K562 (cell line): Measurements from ENCODE around the gene PPP1R16B. TPM values are rescaled to one million over a fixed set of nuclear protein-coding genes. Genes with fewer than 3 reads are reported as not detected.

Source experiments
- ARNT ChIP-seq, 2 experiments: fragments of 450-650 bp; IDR thresholded peaks; 2 replicates each; pipeline ENCODE4 v1.6.1; 2016; ENCODE audit warnings: mild to moderate bottlenecking in 1 of 2
- CBFA2T3 ChIP-seq: fragments of 450-650 bp; IDR thresholded peaks from 2 replicates; pipeline ENCODE4 v1.6.1; 2017
- CREM ChIP-seq: IDR thresholded peaks from 2 replicates; pipeline ENCODE4 v1.6.1; 2014; ENCODE audit warnings: antibody characterized with exemption, low read depth
- CTBP1 ChIP-seq: fragments of 450-650 bp; IDR thresholded peaks from 2 replicates; pipeline ENCODE4 v1.6.1; 2016; ENCODE audit warnings: borderline replicate concordance
- CXXC5 ChIP-seq: fragments of 250-450 bp; sonication (Bioruptor Pico); IDR thresholded peaks from 2 replicates; pipeline ENCODE4 v1.8.0; 2022; ENCODE audit warnings: inconsistent platforms, mild to moderate bottlenecking, moderate library complexity
- DMBX1 ChIP-seq: fragments of 250-450 bp; sonication (Bioruptor Pico); IDR thresholded peaks from 2 replicates; pipeline ENCODE4 v1.8.0; 2022; ENCODE audit warnings: inconsistent platforms, mild to moderate bottlenecking, moderate library complexity, borderline replicate concordance
- DPF2 ChIP-seq: fragments of 450-650 bp; IDR thresholded peaks from 2 replicates; pipeline ENCODE4 v1.6.1; 2016
- FIP1L1 ChIP-seq: fragments of 200-400 bp; formaldehyde crosslinking; IDR thresholded peaks from 2 replicates; pipeline ENCODE4 v1.6.1; 2018; ENCODE audit warnings: mild to moderate bottlenecking, low read depth, low read length; ENCODE audit not compliant: poor library complexity, severe bottlenecking
- FOXK1 ChIP-seq: sonication (generic); formaldehyde crosslinking; IDR thresholded peaks from 2 replicates; pipeline ENCODE4 v1.8.0; 2022; ENCODE audit warnings: missing genetic modification reagents, mild to moderate bottlenecking, borderline replicate concordance
- JUND ChIP-seq, 2 experiments: IDR thresholded peaks; 2 replicates in 1 of 2; 3 replicates in 1 of 2; pipeline ENCODE4 v1.6.1; 2011; ENCODE audit warnings: borderline replicate concordance in 2 of 2, low read depth in 2 of 2, low read length in 2 of 2, improper control_type of control experiment in 1 of 2, missing biosample characterization in 1 of 2, missing genetic modification characterization in 1 of 2, missing genetic modification reagents in 1 of 2
- RCOR1 ChIP-seq, 2 experiments: IDR thresholded peaks; 2 replicates each; pipeline ENCODE4 v1.6.1; 2012; ENCODE audit warnings: low read depth in 2 of 2, low read length in 2 of 2, borderline replicate concordance in 1 of 2, improper control_type of control experiment in 1 of 2
- TCF3 ChIP-seq: sonication (generic); formaldehyde crosslinking; IDR thresholded peaks from 2 replicates; pipeline ENCODE4 v1.4.0; 2020; ENCODE audit warnings: mild to moderate bottlenecking, missing genetic modification reagents
- ZBTB17 ChIP-seq: fragments of 450-650 bp; formaldehyde crosslinking; IDR thresholded peaks from 2 replicates; pipeline ENCODE4 v1.4.0; 2020; ENCODE audit warnings: mild to moderate bottlenecking
- ZNF12 ChIP-seq: sonication (generic); formaldehyde crosslinking; IDR thresholded peaks from 2 replicates; pipeline ENCODE4 v1.4.0; 2020; ENCODE audit warnings: mild to moderate bottlenecking, missing genetic modification reagents
- ZNF146 ChIP-seq: IDR thresholded peaks from one replicate; pipeline ENCODE4 v1.6.1; 2018; ENCODE audit warnings: missing compliant biosample characterization; ENCODE audit not compliant: unreplicated experiment
- ZNF589 ChIP-seq: fragments of 200-800 bp; sonication (Bioruptor generic); IDR thresholded peaks from 2 replicates; pipeline ENCODE4 v1.6.1; 2016; ENCODE audit warnings: low read depth, missing genetic modification characterization, missing compliant biosample characterization
- ZNF696 ChIP-seq: fragments of 250-450 bp; sonication (Bioruptor Pico); conservative IDR thresholded peaks from 2 replicates; pipeline ENCODE4 v1.4.0; 2020; ENCODE audit warnings: mild to moderate bottlenecking, moderate library complexity
- polyA plus RNA-seq, 8 experiments: library from polyadenylated mRNA; depleted of rRNA in 4 of 8; stranded (reverse) in 5 of 8; unstranded in 3 of 8; fragments of >200 nt; fragmentation: Nextera tagmentation in 2 of 8; fragmentation: Illumina TruSeq in 1 of 8; extraction: Ambion mirVana in 2 of 8; extraction: Trizol in 1 of 8; gene quantifications; 2 replicates each; pipeline versions ENCODE4 v1.2.1 to v1.2.3, GENCODE V29; 2011 to 2014; ENCODE audit warnings: inconsistent platforms in 1 of 8, missing spikeins in 1 of 8
- total RNA-seq, 7 experiments: library from RNA; depleted of rRNA in 6 of 7; stranded (reverse); fragments of >200 nt in 6 of 7; fragmentation: Illumina TruSeq in 2 of 7; extraction: Trizol in 2 of 7; gene quantifications; 2 replicates each; pipeline versions ENCODE4 v1.2.1 to v1.2.3, GENCODE V29; 2011 to 2021; ENCODE audit warnings: low replicate concordance in 1 of 7
- TF ChIP-seq, protein P1 (sequence below): fragments of 450-650 bp; IDR thresholded peaks from 2 replicates; pipeline ENCODE4 v1.6.1; 2016; ENCODE audit warnings: mild to moderate bottlenecking
- TF ChIP-seq, protein P2 (sequence below): fragments of 200-800 bp; sonication (Bioruptor generic); IDR thresholded peaks from 2 replicates; pipeline ENCODE4 v1.6.1; 2017; ENCODE audit warnings: missing genetic modification characterization, missing compliant biosample characterization
- TF ChIP-seq, protein P3 (sequence below), 2 experiments: fragments of 200-800 bp in 1 of 2; sonication (Bioruptor generic) in 1 of 2; sonication (generic) in 1 of 2; formaldehyde crosslinking in 1 of 2; IDR thresholded peaks in 1 of 2; conservative IDR thresholded peaks in 1 of 2; 2 replicates each; pipeline versions ENCODE4 v1.5.0 to v1.6.1; 2016 to 2020; ENCODE audit warnings: missing compliant biosample characterization in 1 of 2, missing genetic modification characterization in 1 of 2, missing genetic modification reagents in 1 of 2

Gene PPP1R16B
- total and polyA plus RNA-seq, 9 of the 15 experiments (the other 6 are each of a cell fraction or from before 2014, with no cell fraction given), result 1.5 to 11.5 (median 6.8) TPM

DNA sequence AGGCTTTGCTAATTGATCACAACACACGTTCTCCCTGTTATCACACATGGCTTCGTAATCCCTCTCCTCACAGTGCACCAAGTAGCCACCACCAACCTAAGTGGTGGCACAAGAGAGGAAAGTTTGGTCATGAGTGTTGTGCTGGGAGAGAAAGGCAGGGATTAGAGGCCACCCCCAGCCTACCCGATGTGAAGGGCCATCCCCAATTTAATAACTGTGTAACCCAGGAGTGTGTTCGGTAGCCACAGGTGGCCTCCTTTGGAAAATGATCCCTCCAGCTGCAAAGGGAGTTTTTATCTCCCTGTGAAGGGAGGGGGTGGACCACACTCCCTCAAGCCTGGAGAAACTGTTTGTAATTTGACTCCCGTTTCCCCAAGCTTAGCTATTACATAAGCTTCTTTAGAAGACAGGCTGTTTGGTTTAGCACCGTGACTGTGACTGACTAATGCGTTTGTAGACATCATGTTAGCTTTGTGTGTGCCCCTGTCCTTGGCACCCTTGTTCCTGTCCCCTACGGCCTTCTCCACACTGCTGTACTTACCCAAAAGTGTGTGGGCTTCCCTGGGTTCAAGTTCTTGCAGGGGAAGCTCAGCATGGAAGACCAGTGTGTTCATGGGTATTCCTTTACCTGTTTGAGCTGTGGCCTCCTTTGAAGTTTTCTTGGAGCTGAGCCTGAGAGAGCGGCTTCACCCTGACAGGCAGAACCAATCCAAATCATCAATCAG lies 20.6 kb downstream of the PPP1R16B start (continued):
- no peak for TF ChIP-seq ZNF146
- TF ChIP-seq DPF2, result peak; percentile 66
- TF ChIP-seq, protein P1, sequence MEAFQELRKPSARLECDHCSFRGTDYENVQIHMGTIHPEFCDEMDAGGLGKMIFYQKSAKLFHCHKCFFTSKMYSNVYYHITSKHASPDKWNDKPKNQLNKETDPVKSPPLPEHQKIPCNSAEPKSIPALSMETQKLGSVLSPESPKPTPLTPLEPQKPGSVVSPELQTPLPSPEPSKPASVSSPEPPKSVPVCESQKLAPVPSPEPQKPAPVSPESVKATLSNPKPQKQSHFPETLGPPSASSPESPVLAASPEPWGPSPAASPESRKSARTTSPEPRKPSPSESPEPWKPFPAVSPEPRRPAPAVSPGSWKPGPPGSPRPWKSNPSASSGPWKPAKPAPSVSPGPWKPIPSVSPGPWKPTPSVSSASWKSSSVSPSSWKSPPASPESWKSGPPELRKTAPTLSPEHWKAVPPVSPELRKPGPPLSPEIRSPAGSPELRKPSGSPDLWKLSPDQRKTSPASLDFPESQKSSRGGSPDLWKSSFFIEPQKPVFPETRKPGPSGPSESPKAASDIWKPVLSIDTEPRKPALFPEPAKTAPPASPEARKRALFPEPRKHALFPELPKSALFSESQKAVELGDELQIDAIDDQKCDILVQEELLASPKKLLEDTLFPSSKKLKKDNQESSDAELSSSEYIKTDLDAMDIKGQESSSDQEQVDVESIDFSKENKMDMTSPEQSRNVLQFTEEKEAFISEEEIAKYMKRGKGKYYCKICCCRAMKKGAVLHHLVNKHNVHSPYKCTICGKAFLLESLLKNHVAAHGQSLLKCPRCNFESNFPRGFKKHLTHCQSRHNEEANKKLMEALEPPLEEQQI, result no peak
- peak; percentile 33; the same call in 1 of the 2 replicates for TF ChIP-seq CREM
- peak; percentile 44; the same call in 1 of the 2 replicates for TF ChIP-seq CXXC5 (CRISPR knock-in tag)
- TF ChIP-seq FOXK1, result peak; percentile 61; the same call in 1 of the 2 replicates
- TF ChIP-seq, protein P2, sequence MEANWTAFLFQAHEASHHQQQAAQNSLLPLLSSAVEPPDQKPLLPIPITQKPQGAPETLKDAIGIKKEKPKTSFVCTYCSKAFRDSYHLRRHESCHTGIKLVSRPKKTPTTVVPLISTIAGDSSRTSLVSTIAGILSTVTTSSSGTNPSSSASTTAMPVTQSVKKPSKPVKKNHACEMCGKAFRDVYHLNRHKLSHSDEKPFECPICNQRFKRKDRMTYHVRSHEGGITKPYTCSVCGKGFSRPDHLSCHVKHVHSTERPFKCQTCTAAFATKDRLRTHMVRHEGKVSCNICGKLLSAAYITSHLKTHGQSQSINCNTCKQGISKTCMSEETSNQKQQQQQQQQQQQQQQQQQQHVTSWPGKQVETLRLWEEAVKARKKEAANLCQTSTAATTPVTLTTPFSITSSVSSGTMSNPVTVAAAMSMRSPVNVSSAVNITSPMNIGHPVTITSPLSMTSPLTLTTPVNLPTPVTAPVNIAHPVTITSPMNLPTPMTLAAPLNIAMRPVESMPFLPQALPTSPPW (CRISPR knock-in tag), result peak; percentile 74
- TF ChIP-seq CBFA2T3, result peak; percentile 45
- TF ChIP-seq, protein P3, sequence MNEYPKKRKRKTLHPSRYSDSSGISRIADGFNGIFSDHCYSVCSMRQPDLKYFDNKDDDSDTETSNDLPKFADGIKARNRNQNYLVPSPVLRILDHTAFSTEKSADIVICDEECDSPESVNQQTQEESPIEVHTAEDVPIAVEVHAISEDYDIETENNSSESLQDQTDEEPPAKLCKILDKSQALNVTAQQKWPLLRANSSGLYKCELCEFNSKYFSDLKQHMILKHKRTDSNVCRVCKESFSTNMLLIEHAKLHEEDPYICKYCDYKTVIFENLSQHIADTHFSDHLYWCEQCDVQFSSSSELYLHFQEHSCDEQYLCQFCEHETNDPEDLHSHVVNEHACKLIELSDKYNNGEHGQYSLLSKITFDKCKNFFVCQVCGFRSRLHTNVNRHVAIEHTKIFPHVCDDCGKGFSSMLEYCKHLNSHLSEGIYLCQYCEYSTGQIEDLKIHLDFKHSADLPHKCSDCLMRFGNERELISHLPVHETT (CRISPR knock-in tag; conservative IDR thresholded peaks at IDR 0.05 in 1 of 2, IDR thresholded peaks at IDR 0.05 in 1 of 2), result peak in 1 of 2 experiments; percentile 36; a peak in 1 of 4 replicates
- no peak for TF ChIP-seq ZNF589 (CRISPR knock-in tag)
- TF ChIP-seq CTBP1, result peak; percentile 79; the same call in 1 of the 2 replicates
- TF ChIP-seq ZBTB17 (CRISPR knock-in tag), result 0 out of 2 replicates have a peak, but pooled peaks have one; percentile 34
- peak; percentile 87; the same call in 1 of the 2 replicates for TF ChIP-seq ZNF12 (CRISPR knock-in tag)
- TF ChIP-seq TCF3 (CRISPR knock-in tag), result peak; percentile 36; the same call in 1 of the 2 replicates
- peak in 1 of 2 experiments; percentile 65; a peak in 1 of 4 replicates for TF ChIP-seq RCOR1 (IDR thresholded peaks at IDR 0.05; ENCODE audit: borderline replicate concordance in 1 of 2, low read depth in 2 of 2, low read length in 2 of 2)
- no peak for TF ChIP-seq ZNF696 (CRISPR knock-in tag)
- TF ChIP-seq DMBX1 (CRISPR knock-in tag), result peak; percentile 55; the same call in 1 of the 2 replicates
- peak; percentile 76 for TF ChIP-seq JUND (IDR thresholded peaks at IDR 0.05; ENCODE audit: borderline replicate concordance, low read depth, low read length)
- TF ChIP-seq JUND (tag; IDR thresholded peaks at IDR 0.05; ENCODE audit: borderline replicate concordance, low read depth, low read length), result peak; percentile 74; the same call in 1 of the 3 replicates
- TF ChIP-seq FIP1L1, result no peak
- no peak; a peak in 1 of 4 replicates for TF ChIP-seq ARNT (IDR thresholded peaks at IDR 0.05)
